Panc1 (cell line): ENCODE measurements around the gene TBCD.

ENCODE experiments used
- CTCF ChIP-seq: fragments of 450-650 bp; IDR thresholded peaks from 2 replicates; pipeline ENCODE4 v1.5.1; 2017; ENCODE audit warnings: mild to moderate bottlenecking
- POLR2AphosphoS5 ChIP-seq: IDR thresholded peaks from 2 replicates; pipeline ENCODE4 v1.6.1; 2012; ENCODE audit warnings: mild to moderate bottlenecking, low read depth, low read length, moderate library complexity
- SIN3A ChIP-seq: IDR thresholded peaks from 2 replicates; pipeline ENCODE4 v1.6.1; 2012; ENCODE audit warnings: low read depth, mild to moderate bottlenecking, low read length, moderate library complexity, borderline replicate concordance; ENCODE audit not compliant: insufficient read depth

- TF ChIP-seq CTCF (no peak), POLR2AphosphoS5 (no peak), SIN3A (no peak)
These were observed 168.3 kb downstream of the TBCD start for GRCh38 chr17:82920150-82920549.
